Liver (tissue), 3 donors: Measurements from ENCODE around the gene PEAR1.

ENCODE experiments used
- ATF3 ChIP-seq: IDR thresholded peaks from 2 replicates; pipeline ENCODE4 v1.6.1; 2016; ENCODE audit warnings: antibody characterized with exemption
- EGR1 ChIP-seq, 2 donors: IDR thresholded peaks; 2 replicates each; pipeline ENCODE4 v1.6.1; 2016 to 2018; ENCODE audit warnings: antibody characterized with exemption in 2 of 2, low read depth in 2 of 2
- FOXA1 ChIP-seq: IDR thresholded peaks from 2 replicates; pipeline ENCODE4 v1.6.1; 2016; ENCODE audit warnings: antibody characterized with exemption
- HNF4A ChIP-seq, 2 donors: conservative IDR thresholded peaks; 2 replicates each; pipeline ENCODE4 v1.6.1; 2016; ENCODE audit warnings: antibody characterized with exemption in 2 of 2, mild to moderate bottlenecking in 2 of 2
- JUND ChIP-seq, 2 donors: IDR thresholded peaks; 2 replicates each; pipeline ENCODE4 v1.6.1; 2016; ENCODE audit warnings: antibody characterized with exemption in 2 of 2
- MAX ChIP-seq: IDR thresholded peaks from 2 replicates; pipeline ENCODE4 v1.6.1; 2016; ENCODE audit warnings: antibody characterized with exemption
- RAD21 ChIP-seq, 2 donors: IDR thresholded peaks; 2 replicates each; pipeline ENCODE4 v1.6.1; 2016; ENCODE audit warnings: antibody characterized with exemption in 2 of 2, mild to moderate bottlenecking in 2 of 2
- SP1 ChIP-seq: IDR thresholded peaks from 2 replicates; pipeline ENCODE4 v1.6.1; 2018; ENCODE audit warnings: antibody characterized with exemption, mild to moderate bottlenecking
- TAF1 ChIP-seq: conservative IDR thresholded peaks from 2 replicates; pipeline ENCODE4 v1.6.1; 2016; ENCODE audit warnings: antibody characterized with exemption, mild to moderate bottlenecking
- YY1 ChIP-seq: IDR thresholded peaks from 2 replicates; pipeline ENCODE4 v1.6.1; 2016; ENCODE audit warnings: antibody characterized with exemption, mild to moderate bottlenecking
- TF ChIP-seq, protein P1 (sequence below): fragments of 150-350 bp; IDR thresholded peaks from 2 replicates; pipeline ENCODE4 v1.5.1; 2017; ENCODE audit warnings: improper control_type of control experiment, low read depth, low read length; ENCODE audit not compliant: missing input control
- TF ChIP-seq, protein P2 (sequence below): IDR thresholded peaks from 2 replicates; pipeline ENCODE4 v1.6.1; 2016; ENCODE audit warnings: antibody characterized with exemption
- TF ChIP-seq, protein P3 (sequence below): IDR thresholded peaks from 2 replicates; pipeline ENCODE4 v1.6.1; 2016; ENCODE audit warnings: antibody characterized with exemption, mild to moderate bottlenecking
- donor health status: healthy.
- donor health status: healthy.

DNA sequence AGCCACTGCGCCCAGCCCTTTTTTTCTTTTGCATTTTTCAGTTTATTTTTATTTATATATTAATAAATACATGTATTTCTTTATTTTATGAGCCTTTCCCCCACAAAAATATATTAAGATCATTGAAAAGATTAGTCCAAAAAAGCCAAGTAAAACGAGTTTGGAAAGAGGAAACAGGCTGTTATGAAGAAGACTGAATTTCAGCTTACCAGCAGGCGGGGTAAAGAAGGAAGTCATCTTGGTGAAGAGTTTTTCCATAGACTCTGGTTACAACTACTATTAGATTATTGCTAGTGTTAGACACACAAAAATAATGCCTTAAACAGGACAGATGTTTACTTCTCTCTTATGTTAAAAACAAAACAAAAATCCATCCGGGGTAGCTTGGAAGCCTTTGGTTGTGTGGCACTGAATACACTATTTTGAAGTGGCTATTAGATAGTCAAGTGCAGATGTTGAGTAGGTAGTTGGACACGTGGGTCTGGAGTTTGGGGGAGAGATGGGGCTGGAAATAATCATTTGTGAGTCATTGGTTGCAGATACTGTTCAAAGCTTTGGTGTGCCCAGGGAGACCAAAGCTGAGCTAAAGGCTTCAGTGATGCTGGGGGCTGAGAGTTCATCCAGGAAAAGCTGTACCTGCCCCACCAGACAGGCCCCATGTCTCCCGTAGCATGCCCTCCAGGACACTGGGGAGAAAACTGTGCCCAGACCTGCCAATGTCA lies 18.2 kb downstream of the PEAR1 start:
- TF ChIP-seq, protein P1, sequence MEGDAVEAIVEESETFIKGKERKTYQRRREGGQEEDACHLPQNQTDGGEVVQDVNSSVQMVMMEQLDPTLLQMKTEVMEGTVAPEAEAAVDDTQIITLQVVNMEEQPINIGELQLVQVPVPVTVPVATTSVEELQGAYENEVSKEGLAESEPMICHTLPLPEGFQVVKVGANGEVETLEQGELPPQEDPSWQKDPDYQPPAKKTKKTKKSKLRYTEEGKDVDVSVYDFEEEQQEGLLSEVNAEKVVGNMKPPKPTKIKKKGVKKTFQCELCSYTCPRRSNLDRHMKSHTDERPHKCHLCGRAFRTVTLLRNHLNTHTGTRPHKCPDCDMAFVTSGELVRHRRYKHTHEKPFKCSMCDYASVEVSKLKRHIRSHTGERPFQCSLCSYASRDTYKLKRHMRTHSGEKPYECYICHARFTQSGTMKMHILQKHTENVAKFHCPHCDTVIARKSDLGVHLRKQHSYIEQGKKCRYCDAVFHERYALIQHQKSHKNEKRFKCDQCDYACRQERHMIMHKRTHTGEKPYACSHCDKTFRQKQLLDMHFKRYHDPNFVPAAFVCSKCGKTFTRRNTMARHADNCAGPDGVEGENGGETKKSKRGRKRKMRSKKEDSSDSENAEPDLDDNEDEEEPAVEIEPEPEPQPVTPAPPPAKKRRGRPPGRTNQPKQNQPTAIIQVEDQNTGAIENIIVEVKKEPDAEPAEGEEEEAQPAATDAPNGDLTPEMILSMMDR, result no peak
- TF ChIP-seq, protein P2, sequence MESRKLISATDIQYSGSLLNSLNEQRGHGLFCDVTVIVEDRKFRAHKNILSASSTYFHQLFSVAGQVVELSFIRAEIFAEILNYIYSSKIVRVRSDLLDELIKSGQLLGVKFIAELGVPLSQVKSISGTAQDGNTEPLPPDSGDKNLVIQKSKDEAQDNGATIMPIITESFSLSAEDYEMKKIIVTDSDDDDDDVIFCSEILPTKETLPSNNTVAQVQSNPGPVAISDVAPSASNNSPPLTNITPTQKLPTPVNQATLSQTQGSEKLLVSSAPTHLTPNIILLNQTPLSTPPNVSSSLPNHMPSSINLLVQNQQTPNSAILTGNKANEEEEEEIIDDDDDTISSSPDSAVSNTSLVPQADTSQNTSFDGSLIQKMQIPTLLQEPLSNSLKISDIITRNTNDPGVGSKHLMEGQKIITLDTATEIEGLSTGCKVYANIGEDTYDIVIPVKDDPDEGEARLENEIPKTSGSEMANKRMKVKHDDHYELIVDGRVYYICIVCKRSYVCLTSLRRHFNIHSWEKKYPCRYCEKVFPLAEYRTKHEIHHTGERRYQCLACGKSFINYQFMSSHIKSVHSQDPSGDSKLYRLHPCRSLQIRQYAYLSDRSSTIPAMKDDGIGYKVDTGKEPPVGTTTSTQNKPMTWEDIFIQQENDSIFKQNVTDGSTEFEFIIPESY, result no peak
- TF ChIP-seq TAF1 (no peak), RAD21 (IDR thresholded peaks at IDR 0.05) (no peak), YY1 (no peak), EGR1 (IDR thresholded peaks at IDR 0.05; ENCODE audit: low read depth in 2 of 2) (no peak), MAX (no peak), HNF4A (conservative IDR thresholded peaks at IDR 0.05) (no peak), JUND (IDR thresholded peaks at IDR 0.05) (no peak), ATF3 (no peak), SP1 (no peak), FOXA1 (no peak)
- TF ChIP-seq, protein P3, sequence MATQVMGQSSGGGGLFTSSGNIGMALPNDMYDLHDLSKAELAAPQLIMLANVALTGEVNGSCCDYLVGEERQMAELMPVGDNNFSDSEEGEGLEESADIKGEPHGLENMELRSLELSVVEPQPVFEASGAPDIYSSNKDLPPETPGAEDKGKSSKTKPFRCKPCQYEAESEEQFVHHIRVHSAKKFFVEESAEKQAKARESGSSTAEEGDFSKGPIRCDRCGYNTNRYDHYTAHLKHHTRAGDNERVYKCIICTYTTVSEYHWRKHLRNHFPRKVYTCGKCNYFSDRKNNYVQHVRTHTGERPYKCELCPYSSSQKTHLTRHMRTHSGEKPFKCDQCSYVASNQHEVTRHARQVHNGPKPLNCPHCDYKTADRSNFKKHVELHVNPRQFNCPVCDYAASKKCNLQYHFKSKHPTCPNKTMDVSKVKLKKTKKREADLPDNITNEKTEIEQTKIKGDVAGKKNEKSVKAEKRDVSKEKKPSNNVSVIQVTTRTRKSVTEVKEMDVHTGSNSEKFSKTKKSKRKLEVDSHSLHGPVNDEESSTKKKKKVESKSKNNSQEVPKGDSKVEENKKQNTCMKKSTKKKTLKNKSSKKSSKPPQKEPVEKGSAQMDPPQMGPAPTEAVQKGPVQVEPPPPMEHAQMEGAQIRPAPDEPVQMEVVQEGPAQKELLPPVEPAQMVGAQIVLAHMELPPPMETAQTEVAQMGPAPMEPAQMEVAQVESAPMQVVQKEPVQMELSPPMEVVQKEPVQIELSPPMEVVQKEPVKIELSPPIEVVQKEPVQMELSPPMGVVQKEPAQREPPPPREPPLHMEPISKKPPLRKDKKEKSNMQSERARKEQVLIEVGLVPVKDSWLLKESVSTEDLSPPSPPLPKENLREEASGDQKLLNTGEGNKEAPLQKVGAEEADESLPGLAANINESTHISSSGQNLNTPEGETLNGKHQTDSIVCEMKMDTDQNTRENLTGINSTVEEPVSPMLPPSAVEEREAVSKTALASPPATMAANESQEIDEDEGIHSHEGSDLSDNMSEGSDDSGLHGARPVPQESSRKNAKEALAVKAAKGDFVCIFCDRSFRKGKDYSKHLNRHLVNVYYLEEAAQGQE, result no peak
